HG02623 (cell line): Measurements from ENCODE around the gene FOXJ3.

ENCODE experiments used
- ATAC-seq: cut with Tn5 transposase; IDR thresholded peaks from one replicate; pipeline ENCODE4 v1.9.1; 2021; ENCODE audit warnings: moderate library complexity; ENCODE audit not compliant: unreplicated experiment

The FOXJ3 gene

GRCh38 chr1:42170779-42171621 lies 164.0 kb downstream of the FOXJ3 start:
- ATAC-seq = no peak

- no peak for ATAC-seq
Observed at GRCh38 chr1:42168763-42169162, 166.3 kb downstream of the FOXJ3 start.

GRCh38 chr1:42168391-42168670 lies 166.7 kb downstream of the FOXJ3 start:
- no peak for ATAC-seq

- ATAC-seq = no peak
Observed at GRCh38 chr1:42167611-42168390, 167.2 kb downstream of the FOXJ3 start.

- no peak for ATAC-seq
Observed at GRCh38 chr1:42165511-42166210, 169.4 kb downstream of the FOXJ3 start.

- no peak for ATAC-seq
Observed at GRCh38 chr1:42164551-42165420, 170.2 kb downstream of the FOXJ3 start, which contains the start of gene GUCA2A. GUCA2A (minus strand) TSS chr1:42164745; CDS start chr1:42164712, 33 bp downstream.

GRCh38 chr1:42163536-42164503 lies 171.2 kb downstream of the FOXJ3 start:
- ATAC-seq = no peak

GRCh38 chr1:42163114-42163513 lies 171.9 kb downstream of the FOXJ3 start:
- ATAC-seq = no peak

GRCh38 chr1:42162181-42162580 lies 172.9 kb downstream of the FOXJ3 start:
- no peak for ATAC-seq

GRCh38 chr1:42158189-42158588 lies 176.8 kb downstream of the FOXJ3 start:
- no peak for ATAC-seq

- ATAC-seq = no peak
Observed at GRCh38 chr1:42157667-42158066, 177.4 kb downstream of the FOXJ3 start.

GRCh38 chr1:42155362-42155761 lies 179.7 kb downstream of the FOXJ3 start:
- no peak for ATAC-seq

- no peak for ATAC-seq
Observed at GRCh38 chr1:42154685-42155084, 180.3 kb downstream of the FOXJ3 start.

- ATAC-seq = no peak
Observed at GRCh38 chr1:42153624-42154023, 181.4 kb downstream of the FOXJ3 start.

GRCh38 chr1:42152907-42153600 lies 182.0 kb downstream of the FOXJ3 start, which contains the start of gene GUCA2B:
GUCA2B (plus strand) TSS chr1:42153410; CDS start chr1:42153451, 41 bp downstream.
- no peak for ATAC-seq

GRCh38 chr1:42152119-42152518 lies 182.9 kb downstream of the FOXJ3 start:
- no peak for ATAC-seq

GRCh38 chr1:42150651-42151050 lies 184.4 kb downstream of the FOXJ3 start:
- ATAC-seq = no peak

GRCh38 chr1:42148166-42148565 lies 186.9 kb downstream of the FOXJ3 start:
- ATAC-seq = no peak
